Stromal cell of bone marrow (primary cell): ENCODE data around the gene TNFSF11.

Source experiments
- DNase-seq: peaks from one replicate; pipeline ENCODE4 v3.0.0-alpha.2; 2012; ENCODE audit warnings: low read depth

TNFSF11 gene

DNA sequence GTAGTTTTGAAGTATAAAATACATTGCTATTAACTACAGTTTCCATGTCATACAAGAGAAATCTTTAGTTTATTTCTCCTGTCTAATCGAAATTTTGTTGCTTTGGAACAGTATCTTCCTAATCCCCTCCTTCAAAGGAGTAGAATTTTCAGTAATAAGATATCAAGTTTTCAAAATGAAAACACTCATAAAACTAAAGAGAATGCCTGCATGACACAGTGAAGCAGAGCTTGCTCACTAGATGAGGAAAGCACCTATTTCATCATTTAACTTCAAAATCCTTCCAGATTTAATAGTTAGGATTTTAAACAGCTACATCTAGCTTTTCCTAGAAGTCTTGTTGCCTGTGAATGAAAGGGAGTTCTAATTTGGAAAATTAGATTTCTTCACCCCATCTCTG is 80.8 kb downstream of the TNFSF11 start:
- peak; percentile 13 for DNase-seq

DNA sequence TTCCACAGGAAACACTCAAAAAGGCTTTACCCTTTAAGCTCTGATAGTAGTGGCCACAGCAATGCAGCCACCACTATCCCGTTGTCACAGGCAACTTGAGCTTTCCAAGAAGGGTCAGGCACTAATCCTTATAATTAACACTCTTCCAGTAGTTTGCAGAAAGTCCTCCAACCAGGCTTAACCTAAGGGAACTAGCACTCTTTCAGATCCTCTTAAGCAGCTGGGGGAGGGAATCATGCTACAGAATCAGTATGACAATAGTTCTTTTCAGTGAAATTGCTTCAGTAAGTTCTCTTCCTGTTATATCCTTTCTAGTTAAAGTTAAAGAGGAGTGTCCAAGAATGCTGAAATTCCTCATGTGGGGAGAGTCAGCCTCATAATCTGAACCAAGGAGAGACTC is 82.2 kb downstream of the TNFSF11 start:
- no peak for DNase-seq

DNA sequence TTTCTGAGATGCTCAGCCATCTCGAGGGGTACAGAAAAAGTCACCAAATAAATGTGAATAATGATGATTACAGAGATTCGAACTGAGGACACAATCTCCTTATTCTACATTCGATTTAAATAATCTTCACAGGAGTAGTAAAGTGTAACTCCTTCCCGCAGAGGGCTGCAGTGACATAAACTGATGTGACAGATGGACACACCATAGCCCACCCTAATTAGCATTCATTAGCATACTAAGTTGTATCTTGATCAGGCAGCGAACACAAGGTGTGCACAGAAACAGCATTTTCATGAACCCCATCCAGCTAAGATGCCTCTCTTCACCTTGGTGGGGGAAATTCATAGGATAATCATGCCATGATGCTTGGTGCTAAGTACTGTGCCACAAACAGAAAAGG is 83.0 kb downstream of the TNFSF11 start:
- DNase-seq, result no peak
